GM12801 (cell line): ENCODE data around the gene CTDSP2.

Source experiments
- TF ChIP-seq, protein P1 (sequence below): IDR thresholded peaks from one replicate; pipeline ENCODE4 v1.5.1; 2011; ENCODE audit warnings: control low read depth; ENCODE audit not compliant: insufficient read length; ENCODE audit errors: extremely low read depth

The CTDSP2 gene

DNA sequence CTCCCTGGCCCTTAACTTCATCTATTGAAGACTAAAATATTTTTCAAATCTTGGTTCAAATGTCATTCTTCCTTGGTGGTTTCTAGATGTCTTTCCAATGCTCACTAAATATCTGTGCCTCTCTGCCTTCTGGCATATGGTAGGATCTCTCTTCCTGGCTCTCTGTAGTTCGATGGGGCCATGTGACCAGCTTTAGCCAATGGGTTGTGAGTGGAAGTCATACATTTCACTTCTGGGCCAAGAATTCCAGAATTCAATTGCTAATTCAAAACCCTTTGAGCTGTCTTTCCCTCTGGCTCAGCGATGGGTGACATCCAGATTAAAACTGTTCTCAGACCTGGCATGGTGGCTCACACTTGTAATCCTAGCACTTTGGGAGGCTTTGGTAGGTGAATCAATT lies 25.8 kb upstream of the CTDSP2 start:
- TF ChIP-seq, protein P1, sequence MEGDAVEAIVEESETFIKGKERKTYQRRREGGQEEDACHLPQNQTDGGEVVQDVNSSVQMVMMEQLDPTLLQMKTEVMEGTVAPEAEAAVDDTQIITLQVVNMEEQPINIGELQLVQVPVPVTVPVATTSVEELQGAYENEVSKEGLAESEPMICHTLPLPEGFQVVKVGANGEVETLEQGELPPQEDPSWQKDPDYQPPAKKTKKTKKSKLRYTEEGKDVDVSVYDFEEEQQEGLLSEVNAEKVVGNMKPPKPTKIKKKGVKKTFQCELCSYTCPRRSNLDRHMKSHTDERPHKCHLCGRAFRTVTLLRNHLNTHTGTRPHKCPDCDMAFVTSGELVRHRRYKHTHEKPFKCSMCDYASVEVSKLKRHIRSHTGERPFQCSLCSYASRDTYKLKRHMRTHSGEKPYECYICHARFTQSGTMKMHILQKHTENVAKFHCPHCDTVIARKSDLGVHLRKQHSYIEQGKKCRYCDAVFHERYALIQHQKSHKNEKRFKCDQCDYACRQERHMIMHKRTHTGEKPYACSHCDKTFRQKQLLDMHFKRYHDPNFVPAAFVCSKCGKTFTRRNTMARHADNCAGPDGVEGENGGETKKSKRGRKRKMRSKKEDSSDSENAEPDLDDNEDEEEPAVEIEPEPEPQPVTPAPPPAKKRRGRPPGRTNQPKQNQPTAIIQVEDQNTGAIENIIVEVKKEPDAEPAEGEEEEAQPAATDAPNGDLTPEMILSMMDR = no peak

DNA sequence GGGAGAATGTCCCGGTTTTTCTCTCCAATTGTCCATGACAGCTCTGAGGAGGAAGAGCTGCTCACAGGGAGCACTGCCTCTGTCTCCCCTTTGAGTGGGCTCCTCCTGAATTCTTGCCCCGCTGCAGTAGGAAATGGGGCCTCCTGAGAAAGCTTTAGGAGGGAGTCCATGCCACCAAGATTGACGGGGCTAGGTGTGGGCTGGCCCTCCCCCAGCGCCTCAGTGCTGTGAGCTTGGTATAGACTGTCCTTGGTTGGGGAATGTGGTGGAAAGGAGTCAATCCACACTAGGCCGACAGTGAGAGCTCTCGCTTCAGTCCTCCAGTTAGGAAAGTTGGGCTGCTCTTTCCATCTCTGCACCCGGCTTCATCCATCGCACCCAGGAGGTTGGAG lies 23.4 kb upstream of the CTDSP2 start:
- TF ChIP-seq, protein P1 = no peak

DNA sequence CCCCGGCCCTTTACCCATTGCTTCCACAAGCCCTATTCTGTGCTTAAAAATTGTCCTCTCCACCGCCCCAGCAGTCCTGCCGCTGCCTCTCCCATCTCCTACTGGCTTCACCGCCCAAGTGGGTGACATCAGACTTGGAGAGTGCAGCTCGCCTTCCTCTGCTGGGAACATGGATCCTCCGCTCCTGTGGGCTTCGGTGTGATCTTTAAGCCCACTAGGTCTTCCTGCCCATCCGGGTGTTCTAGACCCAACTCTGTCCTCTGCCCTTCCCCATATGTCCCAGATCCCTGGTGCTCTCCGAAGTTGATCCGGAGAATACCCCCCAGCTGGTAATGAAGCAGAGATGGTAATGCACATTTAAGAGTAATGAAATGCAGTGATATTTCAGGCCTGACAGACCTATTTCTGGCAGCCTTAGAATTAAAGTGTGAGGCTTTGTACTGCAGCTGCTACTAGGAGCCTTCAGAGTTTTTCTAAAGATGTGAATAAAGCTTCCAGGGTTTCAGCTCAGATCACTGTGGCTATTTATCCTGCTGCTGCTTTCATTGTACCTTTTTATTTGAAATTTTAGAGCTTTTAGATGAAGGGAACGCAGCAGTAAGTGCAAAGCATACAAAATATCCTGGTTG lies 22.9 kb upstream of the CTDSP2 start:
- TF ChIP-seq, protein P1 = no peak

DNA sequence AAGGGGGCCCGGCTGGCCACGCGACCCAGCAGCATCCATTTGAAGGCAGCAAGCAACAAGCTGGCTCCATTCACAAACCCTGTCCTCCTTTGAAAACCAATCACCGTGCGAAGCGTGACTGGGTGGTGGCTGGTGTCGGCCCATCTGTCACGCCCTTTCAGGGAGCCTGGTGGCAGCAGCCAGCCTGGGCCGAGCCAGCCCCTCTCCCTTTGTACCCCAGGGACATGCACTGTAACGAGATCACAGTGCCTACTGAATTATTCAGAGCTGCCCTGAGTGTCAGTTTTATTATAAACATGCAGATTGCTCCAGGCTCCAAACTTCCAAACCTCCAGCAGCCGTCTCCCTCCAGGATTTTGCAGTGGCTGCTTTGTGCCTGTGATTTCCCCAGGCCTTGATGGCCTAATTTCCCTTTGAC lies 22.3 kb upstream of the CTDSP2 start:
- TF ChIP-seq, protein P1 = no peak

DNA sequence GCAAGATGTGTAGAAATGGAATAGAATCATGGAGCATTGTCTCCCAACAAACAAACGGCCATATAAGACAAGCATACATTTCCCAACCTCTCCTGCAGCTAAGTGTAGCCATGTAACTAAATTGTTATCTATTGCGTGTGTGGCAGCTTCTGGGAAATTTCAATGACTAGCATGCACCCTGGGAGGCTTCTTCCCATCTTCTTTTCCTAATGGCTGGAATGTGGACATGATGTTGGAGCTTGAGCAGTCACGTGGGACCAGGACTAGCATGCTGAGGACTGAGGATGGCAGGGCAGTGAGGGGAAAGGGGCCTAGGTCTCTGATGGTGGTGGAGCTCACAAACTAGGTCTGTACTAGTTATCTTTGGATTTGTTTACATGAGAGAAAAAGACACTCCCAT lies 21.7 kb upstream of the CTDSP2 start:
- TF ChIP-seq, protein P1 = no peak

DNA sequence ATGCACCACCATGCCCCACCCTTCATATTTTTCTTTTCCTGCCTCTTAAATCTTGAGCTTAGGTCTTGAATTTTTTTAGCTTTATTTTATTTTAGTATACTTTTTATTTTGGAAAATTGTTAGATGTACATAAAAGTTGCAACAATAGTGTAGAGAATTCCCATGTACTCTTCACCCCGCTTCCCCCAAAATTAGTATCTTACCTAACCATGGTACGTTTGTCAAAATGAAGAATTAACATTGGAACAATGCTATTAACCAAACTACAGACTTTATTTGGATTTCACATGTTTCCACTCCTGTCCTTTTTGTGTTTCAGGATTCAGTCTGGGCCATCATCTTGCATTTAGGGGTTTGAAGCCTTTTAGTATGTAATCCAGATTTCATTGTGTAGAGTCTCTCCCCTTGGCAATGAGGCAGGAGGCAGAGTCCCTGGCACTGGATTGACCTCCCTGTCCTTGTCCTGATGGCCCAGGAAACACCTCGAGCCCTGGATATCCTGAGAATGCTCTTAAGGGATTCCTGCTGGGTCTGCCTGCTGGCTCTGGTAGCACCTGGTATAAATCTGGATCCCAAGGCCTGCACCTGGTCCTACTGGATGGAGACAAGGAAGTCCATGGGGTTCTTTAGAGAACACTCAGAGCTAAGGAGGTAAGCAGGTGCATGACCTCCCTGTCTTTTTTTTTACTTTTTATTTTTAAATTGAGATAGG lies 19.9 kb upstream of the CTDSP2 start:
- TF ChIP-seq, protein P1 = no peak

DNA sequence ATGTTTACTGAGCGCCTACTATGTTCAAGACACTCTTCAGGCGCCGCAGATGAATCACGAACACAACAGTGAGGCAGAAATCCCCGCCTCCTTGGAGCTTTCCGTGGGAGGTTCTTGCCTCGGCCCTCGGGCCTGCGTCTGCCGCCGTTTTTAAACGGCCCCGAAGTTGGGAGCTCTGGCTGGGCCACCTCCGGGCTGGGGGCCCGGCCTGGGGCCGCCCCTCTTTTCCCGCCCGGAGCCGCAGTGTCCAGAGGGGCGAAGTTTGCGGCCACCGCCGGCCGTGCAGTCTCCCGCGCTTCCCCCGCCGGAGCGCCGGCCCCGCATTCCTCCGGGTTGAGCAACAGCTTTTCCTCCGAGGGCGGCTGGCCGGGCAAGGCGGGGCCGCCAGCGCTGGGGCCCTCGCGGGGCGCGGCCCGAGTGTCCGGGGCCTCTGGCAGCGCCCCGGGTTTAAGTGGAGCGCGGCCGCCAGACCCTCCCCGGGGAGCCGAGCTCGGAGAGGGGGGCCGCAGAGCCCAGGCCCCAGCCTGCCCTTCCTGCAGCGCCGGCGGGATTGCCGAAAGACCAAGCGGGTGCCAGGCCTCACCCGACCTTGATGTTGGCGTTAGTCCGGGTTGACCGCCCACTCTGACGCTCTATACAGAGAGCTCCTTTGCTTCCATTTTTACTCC lies 18.7 kb upstream of the CTDSP2 start:
- TF ChIP-seq, protein P1 = no peak
